ENCODE results near the gene MEGF8.

The MEGF8 gene

GRCh38 chr19:42360787-42361544 is 35.5 kb downstream of the MEGF8 start:
- DNase-seq = no peak

- DNase-seq = no peak
Observed at GRCh38 chr19:42361545-42361910, 36.1 kb downstream of the MEGF8 start.

- DNase-seq = no peak
Observed at GRCh38 chr19:42362342-42362741, 36.9 kb downstream of the MEGF8 start.

GRCh38 chr19:42362891-42363440 is 37.5 kb downstream of the MEGF8 start:
- DNase-seq = no peak

GRCh38 chr19:42363614-42364346 is 38.3 kb downstream of the MEGF8 start:
- no peak for DNase-seq

GRCh38 chr19:42366673-42367072 is 41.2 kb downstream of the MEGF8 start:
- DNase-seq = no peak

- DNase-seq = no peak
Observed at GRCh38 chr19:42367929-42368328, 42.5 kb downstream of the MEGF8 start.

- no peak for DNase-seq
Observed at GRCh38 chr19:42368360-42368759, 42.9 kb downstream of the MEGF8 start.

GRCh38 chr19:42368765-42369164 is 43.3 kb downstream of the MEGF8 start:
- DNase-seq = no peak

GRCh38 chr19:42369433-42370067 is 44.1 kb downstream of the MEGF8 start:
- no peak for DNase-seq

- DNase-seq = no peak
Observed at GRCh38 chr19:42370068-42370520, 44.7 kb downstream of the MEGF8 start.

GRCh38 chr19:42370626-42371175 is 45.3 kb downstream of the MEGF8 start:
- no peak for DNase-seq

- no peak for DNase-seq
Observed at GRCh38 chr19:42374826-42375376, 49.5 kb downstream of the MEGF8 start.

- DNase-seq = no peak
Observed at GRCh38 chr19:42375415-42376176, 50.2 kb downstream of the MEGF8 start.

- no peak for DNase-seq
Observed at GRCh38 chr19:42376177-42376555, 50.7 kb downstream of the MEGF8 start.

GRCh38 chr19:42378225-42379215 is 53.1 kb downstream of the MEGF8 start:
- no peak for DNase-seq

GRCh38 chr19:42380155-42380554 is 54.7 kb downstream of the MEGF8 start:
- DNase-seq = no peak

GRCh38 chr19:42386974-42387707 is 61.7 kb downstream of the MEGF8 start:
- DNase-seq = peak; percentile 32

GRCh38 chr19:42388851-42389489 is 63.5 kb downstream of the MEGF8 start:
- no peak for DNase-seq

GRCh38 chr19:42389899-42390298 is 64.5 kb downstream of the MEGF8 start, which contains the start of gene CNFN:
Gene CNFN, minus strand, starts transcription at chr19:42390297. Its CDS starts 1,260 bp downstream, at chr19:42389037.
- DNase-seq = no peak
